HepG2 (cell line): Measurements from ENCODE around the gene KLHL17. TPM values are rescaled to one million over a fixed set of nuclear protein-coding genes. Genes with fewer than 3 reads are reported as not detected.

ENCODE experiments used
- CHCHD3 ChIP-seq: sonication (generic); formaldehyde crosslinking; IDR thresholded peaks from 2 replicates; pipeline ENCODE4 v1.8.0; 2022; ENCODE audit warnings: mild to moderate bottlenecking, missing genetic modification reagents, moderate library complexity
- GABPB1 ChIP-seq: IDR thresholded peaks from 2 replicates; pipeline ENCODE4 v1.6.1; 2016; ENCODE audit warnings: mild to moderate bottlenecking, missing genetic modification reagents, moderate library complexity, missing compliant biosample characterization
- GTF2F1 ChIP-seq: fragments of 150-350 bp; IDR thresholded peaks from 2 replicates; pipeline ENCODE4 v1.6.1; 2014; ENCODE audit warnings: low read length
- JDP2 ChIP-seq: sonication (generic); formaldehyde crosslinking; IDR thresholded peaks from 2 replicates; pipeline ENCODE4 v1.8.1; 2022; ENCODE audit warnings: missing genetic modification reagents, borderline replicate concordance
- MIER2 ChIP-seq: IDR thresholded peaks from 2 replicates; pipeline ENCODE4 v1.6.1; 2016; ENCODE audit warnings: missing biosample characterization, missing genetic modification reagents
- MYNN ChIP-seq: sonication (generic); formaldehyde crosslinking; IDR thresholded peaks from 2 replicates; pipeline ENCODE4 v1.4.0; 2020; ENCODE audit warnings: mild to moderate bottlenecking, low read depth, missing genetic modification reagents
- PRPF4 ChIP-seq: fragments of 200-400 bp; formaldehyde crosslinking; IDR thresholded peaks from 2 replicates; pipeline ENCODE4 v1.6.1; 2016; ENCODE audit warnings: low read length, low read depth; ENCODE audit not compliant: poor library complexity, severe bottlenecking
- SIX4 ChIP-seq: sonication (generic); formaldehyde crosslinking; IDR thresholded peaks from 2 replicates; pipeline ENCODE4 v1.4.0; 2020; ENCODE audit warnings: missing genetic modification reagents
- SOX6 ChIP-seq, 2 experiments: fragments of 450-650 bp in 1 of 2; sonication (generic) in 1 of 2; formaldehyde crosslinking in 1 of 2; IDR thresholded peaks; 2 replicates each; pipeline versions ENCODE4 v1.4.0 to v1.6.1; 2017 to 2020; ENCODE audit warnings: antibody characterized with exemption in 1 of 2, mild to moderate bottlenecking in 1 of 2, missing genetic modification reagents in 1 of 2
- ZNF225 ChIP-seq: sonication (generic); formaldehyde crosslinking; IDR thresholded peaks from 2 replicates; pipeline ENCODE4 v1.4.0; 2020; ENCODE audit warnings: mild to moderate bottlenecking, missing genetic modification reagents
- ZNF605 ChIP-seq: sonication (generic); formaldehyde crosslinking; IDR thresholded peaks from 2 replicates; pipeline ENCODE4 v1.8.0; 2022; ENCODE audit warnings: mild to moderate bottlenecking, missing genetic modification reagents
- ZNF749 ChIP-seq: sonication (generic); formaldehyde crosslinking; IDR thresholded peaks from 2 replicates; pipeline ENCODE4 v1.8.0; 2022; ENCODE audit warnings: mild to moderate bottlenecking, missing genetic modification reagents, moderate library complexity, borderline replicate concordance
- ZNF777 ChIP-seq: sonication (generic); formaldehyde crosslinking; IDR thresholded peaks from 2 replicates; pipeline ENCODE4 v1.4.0; 2020; ENCODE audit warnings: missing genetic modification reagents
- polyA plus RNA-seq, 8 experiments: library from polyadenylated mRNA; depleted of rRNA in 3 of 8; stranded (reverse) in 7 of 8; unstranded in 1 of 8; fragments of >200 nt; fragmentation: Illumina TruSeq in 4 of 8; extraction: Trizol in 4 of 8; gene quantifications; 2 replicates each; pipeline versions ENCODE4 v1.2.1 to v1.2.3, GENCODE V29; 2011 to 2016; ENCODE audit warnings: low read depth in 4 of 8, missing spikeins in 1 of 8, mixed read lengths in 1 of 8; ENCODE audit not compliant: insufficient read depth in 1 of 8
- total RNA-seq, 5 experiments: library from RNA; depleted of rRNA; stranded (reverse); fragments of >200 nt; fragmentation: Illumina TruSeq; extraction: Trizol; gene quantifications; 2 replicates each; pipeline ENCODE4 v1.2.3, GENCODE V29; 2016; ENCODE audit warnings: low read depth in 1 of 5
- TF ChIP-seq, protein P1 (sequence below): sonication (generic); formaldehyde crosslinking; IDR thresholded peaks from 2 replicates; pipeline ENCODE4 v1.4.0; 2020; ENCODE audit warnings: missing genetic modification reagents
- TF ChIP-seq, protein P2 (sequence below): sonication (generic); formaldehyde crosslinking; IDR thresholded peaks from 2 replicates; pipeline ENCODE4 v1.4.0; 2020; ENCODE audit warnings: missing genetic modification reagents
- TF ChIP-seq, protein P3 (sequence below): sonication (generic); formaldehyde crosslinking; IDR thresholded peaks from 2 replicates; pipeline ENCODE4 v1.8.0; 2022; ENCODE audit warnings: missing genetic modification reagents, mild to moderate bottlenecking, borderline replicate concordance
- TF ChIP-seq, protein P4 (sequence below): sonication (generic); IDR thresholded peaks from 2 replicates; pipeline ENCODE4 v1.6.1; 2016; ENCODE audit warnings: low read depth, borderline replicate concordance
- TF ChIP-seq, protein P5 (sequence below): IDR thresholded peaks from 2 replicates; pipeline ENCODE4 v1.6.1; 2018; ENCODE audit warnings: missing genetic modification reagents, mild to moderate bottlenecking, missing compliant biosample characterization
- TF ChIP-seq, protein P6 (sequence below): sonication (generic); formaldehyde crosslinking; IDR thresholded peaks from 2 replicates; pipeline ENCODE4 v1.4.0; 2020; ENCODE audit warnings: mild to moderate bottlenecking, missing genetic modification reagents

KLHL17 gene
- total and polyA plus RNA-seq, 2 of the 13 experiments (the other 11 are each of a cell fraction or from before 2014, with no cell fraction given) = 9.3 to 24.7 TPM

DNA sequence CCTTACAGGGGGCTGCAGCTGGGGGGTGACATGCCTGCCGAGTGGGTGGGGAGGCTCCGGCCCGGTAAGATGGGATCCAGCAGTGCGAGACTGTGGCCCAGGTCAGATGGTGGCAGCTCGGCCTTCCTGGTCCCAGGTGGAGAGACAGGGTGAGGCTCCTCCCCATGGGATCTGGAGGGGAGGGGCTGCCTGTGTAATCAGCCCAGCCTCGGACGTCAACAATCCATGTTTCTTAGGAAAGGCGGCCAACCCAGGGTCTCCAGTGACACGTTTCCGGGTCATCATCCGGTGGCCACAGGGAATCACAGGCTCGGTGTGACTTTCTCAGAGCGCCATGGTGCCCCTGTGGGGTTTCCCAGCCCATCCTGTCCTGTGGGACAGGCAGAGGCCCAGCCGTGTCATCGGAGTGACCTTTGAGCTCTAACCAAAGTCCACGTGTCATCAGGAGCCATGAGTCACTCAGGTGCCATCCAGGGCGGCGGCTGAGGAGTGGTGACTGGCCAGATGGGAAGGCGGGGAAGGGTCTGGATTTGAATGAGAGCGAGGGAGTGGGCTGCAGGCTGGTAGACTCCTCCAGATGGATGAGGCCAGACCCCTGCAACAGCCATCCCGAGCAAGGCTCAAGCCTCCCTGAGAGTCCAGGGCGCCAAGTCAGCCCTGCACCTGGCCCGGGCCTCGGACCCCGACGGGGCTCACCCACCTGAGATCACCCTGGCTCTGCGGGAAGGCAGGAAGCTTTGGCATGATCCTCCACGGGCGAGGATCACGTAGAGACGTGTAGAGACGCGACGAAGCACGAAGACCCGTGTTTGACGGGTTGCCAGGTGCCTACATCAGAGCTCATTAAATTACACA lies 46.1 kb downstream of the KLHL17 start (continued):
- no peak for TF ChIP-seq ZNF777 (CRISPR knock-in tag)
- TF ChIP-seq PRPF4 = no peak
- TF ChIP-seq, protein P1, sequence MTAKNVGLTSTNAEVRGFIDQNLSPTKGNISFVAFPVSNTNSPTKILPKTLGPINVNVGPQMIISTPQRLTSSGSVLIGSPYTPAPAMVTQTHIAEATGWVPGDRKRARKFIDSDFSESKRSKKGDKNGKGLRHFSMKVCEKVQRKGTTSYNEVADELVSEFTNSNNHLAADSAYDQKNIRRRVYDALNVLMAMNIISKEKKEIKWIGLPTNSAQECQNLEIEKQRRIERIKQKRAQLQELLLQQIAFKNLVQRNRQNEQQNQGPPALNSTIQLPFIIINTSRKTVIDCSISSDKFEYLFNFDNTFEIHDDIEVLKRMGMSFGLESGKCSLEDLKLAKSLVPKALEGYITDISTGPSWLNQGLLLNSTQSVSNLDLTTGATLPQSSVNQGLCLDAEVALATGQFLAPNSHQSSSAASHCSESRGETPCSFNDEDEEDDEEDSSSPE (CRISPR knock-in tag) = peak; percentile 74
- TF ChIP-seq, protein P2, sequence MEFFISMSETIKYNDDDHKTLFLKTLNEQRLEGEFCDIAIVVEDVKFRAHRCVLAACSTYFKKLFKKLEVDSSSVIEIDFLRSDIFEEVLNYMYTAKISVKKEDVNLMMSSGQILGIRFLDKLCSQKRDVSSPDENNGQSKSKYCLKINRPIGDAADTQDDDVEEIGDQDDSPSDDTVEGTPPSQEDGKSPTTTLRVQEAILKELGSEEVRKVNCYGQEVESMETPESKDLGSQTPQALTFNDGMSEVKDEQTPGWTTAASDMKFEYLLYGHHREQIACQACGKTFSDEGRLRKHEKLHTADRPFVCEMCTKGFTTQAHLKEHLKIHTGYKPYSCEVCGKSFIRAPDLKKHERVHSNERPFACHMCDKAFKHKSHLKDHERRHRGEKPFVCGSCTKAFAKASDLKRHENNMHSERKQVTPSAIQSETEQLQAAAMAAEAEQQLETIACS (CRISPR knock-in tag) = no peak
- TF ChIP-seq, protein P3, sequence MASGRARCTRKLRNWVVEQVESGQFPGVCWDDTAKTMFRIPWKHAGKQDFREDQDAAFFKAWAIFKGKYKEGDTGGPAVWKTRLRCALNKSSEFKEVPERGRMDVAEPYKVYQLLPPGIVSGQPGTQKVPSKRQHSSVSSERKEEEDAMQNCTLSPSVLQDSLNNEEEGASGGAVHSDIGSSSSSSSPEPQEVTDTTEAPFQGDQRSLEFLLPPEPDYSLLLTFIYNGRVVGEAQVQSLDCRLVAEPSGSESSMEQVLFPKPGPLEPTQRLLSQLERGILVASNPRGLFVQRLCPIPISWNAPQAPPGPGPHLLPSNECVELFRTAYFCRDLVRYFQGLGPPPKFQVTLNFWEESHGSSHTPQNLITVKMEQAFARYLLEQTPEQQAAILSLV (CRISPR knock-in tag) = no peak; the same call in 1 of the 2 replicates
- TF ChIP-seq GTF2F1 = no peak
- peak; percentile 88 for TF ChIP-seq ZNF605
- TF ChIP-seq, protein P4, sequence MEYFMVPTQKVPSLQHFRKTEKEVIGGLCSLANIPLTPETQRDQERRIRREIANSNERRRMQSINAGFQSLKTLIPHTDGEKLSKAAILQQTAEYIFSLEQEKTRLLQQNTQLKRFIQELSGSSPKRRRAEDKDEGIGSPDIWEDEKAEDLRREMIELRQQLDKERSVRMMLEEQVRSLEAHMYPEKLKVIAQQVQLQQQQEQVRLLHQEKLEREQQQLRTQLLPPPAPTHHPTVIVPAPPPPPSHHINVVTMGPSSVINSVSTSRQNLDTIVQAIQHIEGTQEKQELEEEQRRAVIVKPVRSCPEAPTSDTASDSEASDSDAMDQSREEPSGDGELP = peak; percentile 93; the same call in 1 of the 2 replicates
- TF ChIP-seq ZNF225 (CRISPR knock-in tag) = no peak
- TF ChIP-seq JDP2 = no peak
- TF ChIP-seq GABPB1 (CRISPR knock-in tag) = peak; percentile 92
- TF ChIP-seq SIX4 (CRISPR knock-in tag) = peak; percentile 49; the same call in 1 of the 2 replicates
- TF ChIP-seq MYNN (CRISPR knock-in tag) = no peak
- TF ChIP-seq, protein P5, sequence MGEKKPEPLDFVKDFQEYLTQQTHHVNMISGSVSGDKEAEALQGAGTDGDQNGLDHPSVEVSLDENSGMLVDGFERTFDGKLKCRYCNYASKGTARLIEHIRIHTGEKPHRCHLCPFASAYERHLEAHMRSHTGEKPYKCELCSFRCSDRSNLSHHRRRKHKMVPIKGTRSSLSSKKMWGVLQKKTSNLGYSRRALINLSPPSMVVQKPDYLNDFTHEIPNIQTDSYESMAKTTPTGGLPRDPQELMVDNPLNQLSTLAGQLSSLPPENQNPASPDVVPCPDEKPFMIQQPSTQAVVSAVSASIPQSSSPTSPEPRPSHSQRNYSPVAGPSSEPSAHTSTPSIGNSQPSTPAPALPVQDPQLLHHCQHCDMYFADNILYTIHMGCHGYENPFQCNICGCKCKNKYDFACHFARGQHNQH (CRISPR knock-in tag) = peak; percentile 95
- no peak for TF ChIP-seq SOX6 (IDR thresholded peaks at IDR 0.05)
- TF ChIP-seq SOX6 (CRISPR knock-in tag; IDR thresholded peaks at IDR 0.05) = peak; percentile 82
- TF ChIP-seq MIER2 = peak; percentile 28; the same call in 1 of the 2 replicates
- TF ChIP-seq CHCHD3 = no peak
- no peak for TF ChIP-seq ZNF749 (CRISPR knock-in tag)
- TF ChIP-seq, protein P6, sequence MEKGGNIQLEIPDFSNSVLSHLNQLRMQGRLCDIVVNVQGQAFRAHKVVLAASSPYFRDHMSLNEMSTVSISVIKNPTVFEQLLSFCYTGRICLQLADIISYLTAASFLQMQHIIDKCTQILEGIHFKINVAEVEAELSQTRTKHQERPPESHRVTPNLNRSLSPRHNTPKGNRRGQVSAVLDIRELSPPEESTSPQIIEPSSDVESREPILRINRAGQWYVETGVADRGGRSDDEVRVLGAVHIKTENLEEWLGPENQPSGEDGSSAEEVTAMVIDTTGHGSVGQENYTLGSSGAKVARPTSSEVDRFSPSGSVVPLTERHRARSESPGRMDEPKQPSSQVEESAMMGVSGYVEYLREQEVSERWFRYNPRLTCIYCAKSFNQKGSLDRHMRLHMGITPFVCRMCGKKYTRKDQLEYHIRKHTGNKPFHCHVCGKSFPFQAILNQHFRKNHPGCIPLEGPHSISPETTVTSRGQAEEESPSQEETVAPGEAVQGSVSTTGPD (CRISPR knock-in tag) = no peak
